Effector memory CD8-positive, alpha-beta T cell (primary cell): ENCODE data around the gene NAA25.
A peak's percentile ranks its signal among the peaks of the same experiment; 100 is the strongest.

Experiments used
- ATAC-seq: fragments of 150-1000 bp; cut with Tn5 transposase; replicated peaks from 2 replicates; pipeline ENCODE4 v1.10.0; 2021; ENCODE audit warnings: mild to moderate bottlenecking, moderate library complexity
- DNase-seq, 3 experiments: peaks; one replicate each; pipeline ENCODE4 v3.0.0; 2021
- H3K27ac Mint-ChIP-seq, 2 donors: one replicate each; pipeline ENCODE4 v1.8.0; 2022; ENCODE audit warnings: mild to moderate bottlenecking in 2 of 2, mixed read lengths in 2 of 2, moderate library complexity in 2 of 2
- H3K27me3 Mint-ChIP-seq, 2 donors: one replicate each; pipeline ENCODE4 v1.8.0; 2022; ENCODE audit warnings: mixed read lengths in 2 of 2
- H3K36me3 Mint-ChIP-seq: one replicate; pipeline ENCODE4 v1.8.0; 2022; ENCODE audit warnings: mild to moderate bottlenecking, moderate library complexity, mixed read lengths; ENCODE audit not compliant: insufficient read depth
- H3K4me1 Mint-ChIP-seq, 2 donors: one replicate each; pipeline ENCODE4 v1.8.0; 2022; ENCODE audit warnings: low read depth in 2 of 2, mixed read lengths in 2 of 2
- H3K4me3 Mint-ChIP-seq, 2 donors: one replicate each; pipeline ENCODE4 v1.8.0; 2022; ENCODE audit warnings: mild to moderate bottlenecking in 2 of 2, mixed read lengths in 2 of 2, moderate library complexity in 2 of 2
- H3K9me3 Mint-ChIP-seq, 2 donors: one replicate each; pipeline ENCODE4 v1.8.0; 2022; ENCODE audit warnings: mixed read lengths in 2 of 2

The NAA25 gene

GRCh38 chr12:112126000-112126438 lies 17.4 kb upstream of the NAA25 start:
- DNase-seq (no peak), ATAC-seq (no peak)
- peak overlapping the region; percentile 91 to 93 for H3K27ac Mint-ChIP-seq
- no peaks in the 10 kb centered on the region for H3K9me3 Mint-ChIP-seq
- H3K36me3 Mint-ChIP-seq, result peaks cover 19% of the 10 kb centered on the region
- peak overlapping the region; percentile 86 for H3K4me3 Mint-ChIP-seq
- peaks cover 19 to 29% of the 10 kb centered on the region in 2 donors for H3K4me1 Mint-ChIP-seq
- H3K27me3 Mint-ChIP-seq, result no peaks in the 10 kb centered on the region

- ATAC-seq (peak; percentile 98), DNase-seq (peak; percentile 97 to 99 (median 98))
- H3K4me3 Mint-ChIP-seq, result peak within 1 kb of the TSS; percentile 86
- no peaks in the 10 kb centered on the region for H3K27me3 Mint-ChIP-seq
- H3K4me1 Mint-ChIP-seq, result peaks cover 15 to 24% of the 10 kb centered on the region in 2 donors
- no peaks in the 10 kb centered on the region for H3K9me3 Mint-ChIP-seq
- H3K27ac Mint-ChIP-seq, result peak within 1 kb of the TSS; percentile 91 to 93
- peaks cover 19% of the 10 kb centered on the region for H3K36me3 Mint-ChIP-seq
These were observed 16.8 kb upstream of the NAA25 start, which contains the start of gene TRAFD1 for GRCh38 chr12:112125250-112125999. Gene TRAFD1 (plus strand): TSS chr12:112125560. CDS start chr12:112130523, 4,963 bp downstream.

GRCh38 chr12:112124918-112125249 lies 16.3 kb upstream of the NAA25 start:
- Mint-ChIP-seq H3K27me3 (no peaks in the 10 kb centered on the region), H3K27ac (peak overlapping the region in 1 of 2 donors; percentile 91)
- no peak for ATAC-seq

GRCh38 chr12:112122823-112123690 lies 14.5 kb upstream of the NAA25 start:
- peaks cover 0 to 5% of the 10 kb centered on the region in 2 donors for H3K27me3 Mint-ChIP-seq
- ATAC-seq, result no peak
- H3K27ac Mint-ChIP-seq, result no peak overlapping the region

More at GRCh38 chr12:112124918-112125249, 16.3 kb upstream of the NAA25 start:
- DNase-seq, result no peak
- H3K9me3 Mint-ChIP-seq, result no peaks in the 10 kb centered on the region
- H3K36me3 Mint-ChIP-seq, result peaks cover 19% of the 10 kb centered on the region
- peaks cover 14 to 24% of the 10 kb centered on the region in 2 donors for H3K4me1 Mint-ChIP-seq
- H3K4me3 Mint-ChIP-seq, result peak overlapping the region; percentile 86

GRCh38 chr12:112121780-112122565 lies 13.4 kb upstream of the NAA25 start:
- no peaks in the 10 kb centered on the region for H3K9me3 Mint-ChIP-seq
- peaks cover 0 to 5% of the 10 kb centered on the region in 2 donors for H3K27me3 Mint-ChIP-seq
- H3K4me1 Mint-ChIP-seq, result peaks cover 4 to 9% of the 10 kb centered on the region in 2 donors
- no peak overlapping the region for H3K27ac Mint-ChIP-seq
- ATAC-seq (no peak), DNase-seq (no peak)
- H3K4me3 Mint-ChIP-seq, result no peak overlapping the region
- H3K36me3 Mint-ChIP-seq, result peaks cover 16% of the 10 kb centered on the region

More at GRCh38 chr12:112122823-112123690, 14.5 kb upstream of the NAA25 start:
- Mint-ChIP-seq H3K4me3 (no peak overlapping the region), H3K36me3 (peaks cover 19% of the 10 kb centered on the region), H3K9me3 (no peaks in the 10 kb centered on the region), H3K4me1 (peaks cover 9 to 15% of the 10 kb centered on the region in 2 donors)
- DNase-seq, result no peak

- Mint-ChIP-seq H3K27ac (no peak overlapping the region), H3K27me3 (peaks cover 0 to 5% of the 10 kb centered on the region in 2 donors), H3K4me1 (peaks cover 0 to 2% of the 10 kb centered on the region in 2 donors), H3K4me3 (no peak overlapping the region), H3K36me3 (no peaks in the 10 kb centered on the region), H3K9me3 (no peaks in the 10 kb centered on the region)
- ATAC-seq, result no peak
- DNase-seq, result no peak
These were observed 9.1 kb upstream of the NAA25 start for GRCh38 chr12:112117685-112118084.

GRCh38 chr12:112116232-112117060 lies 7.9 kb upstream of the NAA25 start:
- peaks cover 0 to 2% of the 10 kb centered on the region in 2 donors for H3K4me1 Mint-ChIP-seq
- no peak overlapping the region for H3K4me3 Mint-ChIP-seq
- peak overlapping the region in 1 of 2 donors; percentile 11 for H3K27ac Mint-ChIP-seq
- DNase-seq (no peak), ATAC-seq (no peak)
- H3K9me3 Mint-ChIP-seq, result no peaks in the 10 kb centered on the region
- peaks cover 0 to 5% of the 10 kb centered on the region in 2 donors for H3K27me3 Mint-ChIP-seq
- no peaks in the 10 kb centered on the region for H3K36me3 Mint-ChIP-seq

GRCh38 chr12:112115259-112116045 lies 6.9 kb upstream of the NAA25 start:
- no peak for ATAC-seq
- H3K27me3 Mint-ChIP-seq, result peaks cover 0 to 5% of the 10 kb centered on the region in 2 donors
- no peak for DNase-seq
- H3K4me3 Mint-ChIP-seq, result no peak overlapping the region
- no peaks in the 10 kb centered on the region for H3K9me3 Mint-ChIP-seq
- H3K27ac Mint-ChIP-seq, result no peak overlapping the region
- H3K36me3 Mint-ChIP-seq, result no peaks in the 10 kb centered on the region
- H3K4me1 Mint-ChIP-seq, result peaks cover 0 to 2% of the 10 kb centered on the region in 2 donors

- Mint-ChIP-seq H3K27me3 (no peaks in the 10 kb centered on the region), H3K4me1 (peaks cover 7 to 9% of the 10 kb centered on the region in 2 donors)
- ATAC-seq, result no peak
These were observed 4.0 kb upstream of the NAA25 start for GRCh38 chr12:112112409-112113133.

GRCh38 chr12:112111931-112112330 lies 3.3 kb upstream of the NAA25 start:
- Mint-ChIP-seq H3K4me3 (no peak overlapping the region), H3K4me1 (peaks cover 13 to 14% of the 10 kb centered on the region in 2 donors), H3K27ac (no peak overlapping the region), H3K27me3 (no peaks in the 10 kb centered on the region), H3K36me3 (peaks cover 18% of the 10 kb centered on the region), H3K9me3 (no peaks in the 10 kb centered on the region)
- DNase-seq (no peak), ATAC-seq (no peak)

More at GRCh38 chr12:112112409-112113133, 4.0 kb upstream of the NAA25 start:
- no peaks in the 10 kb centered on the region for H3K9me3 Mint-ChIP-seq
- no peak overlapping the region for H3K4me3 Mint-ChIP-seq
- H3K27ac Mint-ChIP-seq, result no peak overlapping the region
- peaks cover 17% of the 10 kb centered on the region for H3K36me3 Mint-ChIP-seq
- DNase-seq, result no peak
